GM12878 (cell line): ENCODE measurements around the gene IFITM1. TPM values are rescaled to one million over a fixed set of nuclear protein-coding genes. Genes with fewer than 3 reads are reported as not detected.
A peak's percentile ranks its signal among the peaks of the same experiment; 100 is the strongest.
"Not testable (repeated sequence)": the region's sequence is repeated elsewhere in the genome, so short reads cannot be mapped to it uniquely, and the experiment has no call there.

Experiments used
- ATAC-seq: fragments of 200-7000 bp; cut with Tn5 transposase; 3 replicates; pipeline ENCODE4 v1.9.1; 2020; ENCODE audit warnings: mild to moderate bottlenecking, moderate library complexity
- BruUV-seq: library from RNA; stranded (reverse); fragments of 400-500 nt; replicated peaks from 2 replicates; lab custom pipeline; 2021; lab: Mats Ljungman, UMichigan
- CTCF ChIA-PET: fragments of 300-600 bp; sonication (Branson Sonifier 250); formaldehyde crosslinking; extraction: SDS; loops from one replicate; lab custom pipeline; 2021; ENCODE audit warnings: inconsistent platforms; lab: Yijun Ruan, JAX
- POLR2A ChIA-PET: fragments of 350-600 bp; formaldehyde crosslinking; extraction: SDS; loops from one replicate; lab custom pipeline; 2021; ENCODE audit warnings: inconsistent platforms; lab: Charles Lee
- RAD21 ChIA-PET: fragments of 300-600 bp; sonication (Branson Sonifier 250); formaldehyde crosslinking; loops from one replicate; lab custom pipeline; 2023; ENCODE audit warnings: antibody characterized with exemption; ENCODE audit not compliant: unreplicated experiment; lab: Charles Lee
- SMC1A ChIA-PET: fragments of 300-600 bp; sonication (Branson Sonifier 250); formaldehyde crosslinking; loops from one replicate; lab custom pipeline; 2023; ENCODE audit not compliant: unreplicated experiment, uncharacterized antibody; lab: Charles Lee
- DNase-seq: peaks from one replicate; pipeline ENCODE4 v3.0.0-alpha.2; 2011; ENCODE audit warnings: low read depth, low spot score
- FAIRE-seq: peaks from 3 replicates; lab custom pipeline; 2011; peaks lifted over from hg19 to GRCh38; lab: Jason Lieb, UNC
- H2AFZ ChIP-seq: 2 replicates; pipeline ENCODE4 v1.6.0; 2011; ENCODE audit warnings: low read depth, low read length, control low read depth; ENCODE audit not compliant: control insufficient read depth
- H3K27ac ChIP-seq: 2 replicates; pipeline ENCODE4 v1.5.1; 2011; ENCODE audit warnings: control low read depth; ENCODE audit not compliant: control insufficient read depth, insufficient read depth
- H3K27me3 ChIP-seq, 2 experiments: replicated peaks in 1 of 2; 2 replicates each; pipeline versions ENCODE4 v1.6.0 to v1.6.1; 2011; ENCODE audit warnings: low read length in 1 of 2; ENCODE audit not compliant: control insufficient read depth in 2 of 2, insufficient read depth in 2 of 2
- H3K36me3 ChIP-seq, 2 experiments: 2 replicates each; pipeline ENCODE4 v1.5.1; 2011; ENCODE audit warnings: low read length in 1 of 2; ENCODE audit not compliant: control insufficient read depth in 2 of 2, insufficient read depth in 2 of 2
- H3K4me1 ChIP-seq: 2 replicates; pipeline ENCODE4 v1.6.1; 2011; ENCODE audit warnings: mild to moderate bottlenecking, low read length, moderate library complexity, mixed read lengths; ENCODE audit not compliant: control insufficient read depth, insufficient read depth
- H3K4me2 ChIP-seq: 2 replicates; pipeline ENCODE4 v1.6.0; 2011; ENCODE audit warnings: control low read depth; ENCODE audit not compliant: control insufficient read depth, insufficient read depth
- H3K4me3 ChIP-seq: fragments of 200-600 bp; sonication (generic); 2 replicates; pipeline ENCODE4 v1.5.1; 2016
- H3K79me2 ChIP-seq: 2 replicates; pipeline ENCODE4 v1.6.0; 2011; ENCODE audit warnings: low read length; ENCODE audit not compliant: control insufficient read depth, insufficient read depth
- H3K9ac ChIP-seq: 2 replicates; pipeline ENCODE4 v1.8.0; 2011; ENCODE audit warnings: low read length, control low read depth, mixed read lengths; ENCODE audit not compliant: control insufficient read depth, insufficient read depth
- H3K9me3 ChIP-seq: replicated peaks from 3 replicates; pipeline ENCODE4 v1.5.1; 2011; ENCODE audit warnings: mild to moderate bottlenecking, low read length; ENCODE audit not compliant: control insufficient read depth, insufficient read depth
- H4K20me1 ChIP-seq: 2 replicates; pipeline ENCODE4 v1.6.0; 2011; ENCODE audit not compliant: control insufficient read depth, insufficient read depth
- HCFC1 ChIP-seq: fragments of 150-350 bp; IDR thresholded peaks from 2 replicates; pipeline ENCODE4 v1.6.1; 2014; ENCODE audit warnings: low read length
- KLF5 ChIP-seq: fragments of 450-650 bp; IDR thresholded peaks from 2 replicates; pipeline ENCODE4 v1.6.1; 2014; ENCODE audit warnings: mild to moderate bottlenecking; ENCODE audit not compliant: partially characterized antibody
- MEF2A ChIP-seq: IDR thresholded peaks from 2 replicates; pipeline ENCODE4 v1.6.1; 2011; ENCODE audit warnings: low read depth, mild to moderate bottlenecking, low read length, moderate library complexity; ENCODE audit not compliant: insufficient read depth
- WGBS: methylation state at CpG from one replicate; pipeline ENCODE4 v1.1.6; 2016; ENCODE audit warnings: low lambda C conversion rate; ENCODE audit not compliant: insufficient replicate concordance, insufficient coverage; ENCODE audit errors: missing lambda C conversion rate; 5-methylcytosine and 5-hydroxymethylcytosine counted together
- in situ Hi-C: fragments of 300-500 bp; cut with MboI; formaldehyde crosslinking; loops from 9 replicates; pipeline ENCODE4 v1.14.3; 2018; ENCODE audit warnings: mixed read lengths
- intact Hi-C: fragments of 100-400 bp; cut with micrococcal nuclease; formaldehyde crosslinking; loops from one replicate; pipeline ENCODE4 v1.14.2; 2022; ENCODE audit not compliant: unreplicated experiment
- polyA plus RNA-seq, 11 experiments: library from polyadenylated mRNA; depleted of rRNA in 4 of 11; unstranded in 6 of 11; stranded (reverse) in 5 of 11; fragments of >200 nt; fragmentation: Nextera tagmentation in 4 of 11; fragmentation: Illumina TruSeq in 1 of 11; extraction: Ambion mirVana in 4 of 11; extraction: Trizol in 1 of 11; gene quantifications; 1 replicate in 1 of 11; 2 replicates in 10 of 11; pipeline versions ENCODE4 v1.2.1 to v1.2.3, GENCODE V29; 2011 to 2016; ENCODE audit warnings: inconsistent platforms in 2 of 11, missing spikeins in 2 of 11, low read depth in 1 of 11
- total RNA-seq, 4 experiments: library from RNA; depleted of rRNA in 3 of 4; stranded (reverse); fragments of >200 nt in 3 of 4; fragmentation: Illumina TruSeq in 1 of 4; extraction: Trizol in 1 of 4; gene quantifications; 2 replicates each; pipeline versions ENCODE4 v1.2.1 to v1.2.3, GENCODE V29; 2013 to 2021

IFITM1 gene
- total and polyA plus RNA-seq, 10 of the 15 experiments (the other 5 are each of a cell fraction or from before 2014, with no cell fraction given), result 396 to 2,788 (median 607) TPM

DNA sequence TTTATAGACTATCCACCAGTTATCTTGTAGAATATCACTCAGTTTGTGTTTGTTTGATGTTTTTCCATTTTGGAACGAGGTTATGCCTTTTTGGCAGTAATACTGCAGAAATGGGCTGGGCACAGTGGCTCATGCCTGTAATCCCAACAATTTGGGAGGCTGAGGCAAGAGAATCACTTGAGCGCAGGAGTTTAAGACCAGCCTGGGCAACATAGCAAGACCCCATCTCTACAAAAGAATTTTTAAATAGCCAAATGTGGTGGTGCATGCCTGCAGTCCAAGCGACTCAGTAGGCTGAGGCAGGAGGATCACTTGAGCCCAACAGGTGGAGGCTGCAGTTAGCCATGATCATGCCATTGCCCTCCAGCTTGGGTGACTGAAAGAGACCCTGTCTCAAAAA lies 32.7 kb downstream of the IFITM1 start:
- no peaks in the 10 kb centered on the region; the same call in 2 of the 3 replicates for H3K9me3 ChIP-seq
- in situ Hi-C loops, result no loop called here
- no peaks in the 10 kb centered on the region for H3K79me2 ChIP-seq
- DNase-seq, result no peak
- CTCF ChIA-PET, result interaction anchor here (2.6 kb wide), 1 partner anchor 17 kb away, joined by 9 read pairs; no protein-coding TSS in a partner anchor
- H3K4me2 ChIP-seq, result no peak overlapping the region
- FAIRE-seq, result no peak
- no peaks in the 10 kb centered on the region for H4K20me1 ChIP-seq
- H3K4me3 ChIP-seq, result no peak overlapping the region
- no peak overlapping the region for H2AFZ ChIP-seq
- no TSS peak for BruUV-seq
- intact Hi-C loops, result no loop called here
- H3K27ac ChIP-seq, result no peak overlapping the region
- 65% methylated on average over 3 of the region's 3 CpGs for whole genome bisulfite sequencing
- H3K27me3 ChIP-seq, result no peaks in the 10 kb centered on the region
- peaks cover 38% of the 10 kb centered on the region for H3K4me1 ChIP-seq
- RAD21 ChIA-PET, result no interaction called here
- POLR2A ChIA-PET, result interaction anchor here (0.6 to 5.9 kb wide), 3 partner anchors 15 to 39 kb away, joined by 4 to 67 read pairs (median 6); partner anchors contain the start of gene IFITM2
- ATAC-seq, result no peak
- no peak overlapping the region for H3K9ac ChIP-seq
- TF ChIP-seq MEF2A (no peak), KLF5 (no peak), HCFC1 (no peak)
- SMC1A ChIA-PET, result interaction anchor here (2.7 kb wide), 1 partner anchor 16 kb away, joined by 13 read pairs; no protein-coding TSS in a partner anchor
- no peaks in the 10 kb centered on the region for H3K36me3 ChIP-seq

DNA sequence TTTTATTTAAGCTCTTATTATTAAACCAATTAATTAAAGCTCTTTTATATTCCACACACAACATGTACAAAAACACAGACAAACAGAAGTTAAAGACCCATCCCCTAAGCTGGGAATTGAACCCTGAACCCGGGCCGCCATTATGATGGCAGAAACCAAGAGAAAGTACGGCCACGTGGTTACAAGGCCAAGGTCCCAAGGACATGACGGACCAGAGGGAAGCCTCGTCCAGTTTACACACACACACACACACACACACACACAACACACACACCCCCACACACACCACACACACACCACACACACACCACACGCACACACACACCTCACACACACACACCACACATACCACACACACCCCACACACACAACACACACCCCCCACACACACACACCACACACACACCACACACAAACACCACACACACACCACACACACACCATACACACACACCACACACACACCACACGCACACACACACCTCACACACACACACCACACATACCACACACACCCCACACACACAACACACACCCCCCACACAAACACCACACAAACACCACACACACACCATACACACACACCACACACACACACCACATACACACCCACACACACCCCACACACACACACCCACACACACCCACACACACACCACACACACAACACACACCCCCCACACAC lies 35.6 kb downstream of the IFITM1 start:
- ChIA-PET SMC1A (interaction anchor here (1.0 to 2.6 kb wide), 9 partner anchors 10 to 44 kb away, joined by 3 to 29 read pairs (median 12); partner anchors contain the start of gene IFITM1), CTCF (interaction anchor here (1.1 to 2.7 kb wide), 8 partner anchors 10 to 99 kb away, joined by 3 to 36 read pairs (median 8); partner anchors contain the start of gene IFITM2)
- 85% methylated on average over 7 of the region's 8 CpGs for WGBS

More for the DNA sequence above, 35.6 kb downstream of the IFITM1 start:
- BruUV-seq, H2AFZ ChIP-seq, H3K79me2 ChIP-seq, H3K9me3 ChIP-seq, H4K20me1 ChIP-seq, intact Hi-C loops, DNase-seq, ATAC-seq, H3K4me2 ChIP-seq, H3K4me3 ChIP-seq, H3K27me3 ChIP-seq, in situ Hi-C loops, H3K9ac ChIP-seq, H3K36me3 ChIP-seq, FAIRE-seq: not testable (repeated sequence)
- RAD21 ChIA-PET, result interaction anchor here (1.0 to 2.7 kb wide), 7 partner anchors 10 to 82 kb away, joined by 4 to 20 read pairs (median 6); no protein-coding TSS in a partner anchor
- Histone ChIP-seq H3K27ac (peak overlapping the region; percentile 39; the same call in 1 of the 2 replicates), H3K4me1 (peaks cover 52% of the 10 kb centered on the region)
- POLR2A ChIA-PET, result interaction anchor here (0.9 to 5.9 kb wide), 7 partner anchors 10 to 142 kb away, joined by 3 to 67 read pairs (median 8); partner anchors contain the start of genes BET1L and RIC8A
